Astrocyte (in vitro differentiated cells and primary cell): ENCODE results near the gene ARL15.

Experiments
- EZH2 ChIP-seq: IDR thresholded peaks from 2 replicates; pipeline ENCODE4 v1.6.1; 2012; ENCODE audit warnings: mild to moderate bottlenecking, low read length, inconsistent platforms; ENCODE audit not compliant: insufficient read depth
- TF ChIP-seq, protein P1 (sequence below): IDR thresholded peaks from 2 replicates; pipeline ENCODE4 v1.5.1; 2011; ENCODE audit warnings: low read depth, mild to moderate bottlenecking, inconsistent platforms, low read length, moderate library complexity; ENCODE audit not compliant: insufficient read depth

DNA sequence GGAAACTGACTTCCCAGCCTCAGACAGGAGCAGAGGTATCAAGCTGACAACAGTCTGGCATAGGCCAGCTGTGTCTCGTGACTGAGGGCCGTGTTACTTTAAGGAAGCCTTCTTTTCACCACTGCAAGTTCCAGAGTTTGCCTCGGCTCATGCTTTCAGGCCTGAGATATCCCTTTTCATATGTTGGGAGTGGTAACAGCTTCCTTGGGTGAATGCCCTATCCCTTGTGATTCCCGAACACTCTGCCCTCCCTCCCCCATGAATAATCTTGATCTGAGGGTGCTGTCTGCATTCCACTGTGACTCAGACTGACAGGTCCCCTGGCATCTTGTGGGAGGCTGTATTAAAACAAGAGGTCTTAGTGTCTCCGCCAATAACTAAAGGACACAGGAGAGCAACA lies 49.7 kb upstream of the ARL15 start:
- TF ChIP-seq, protein P1, sequence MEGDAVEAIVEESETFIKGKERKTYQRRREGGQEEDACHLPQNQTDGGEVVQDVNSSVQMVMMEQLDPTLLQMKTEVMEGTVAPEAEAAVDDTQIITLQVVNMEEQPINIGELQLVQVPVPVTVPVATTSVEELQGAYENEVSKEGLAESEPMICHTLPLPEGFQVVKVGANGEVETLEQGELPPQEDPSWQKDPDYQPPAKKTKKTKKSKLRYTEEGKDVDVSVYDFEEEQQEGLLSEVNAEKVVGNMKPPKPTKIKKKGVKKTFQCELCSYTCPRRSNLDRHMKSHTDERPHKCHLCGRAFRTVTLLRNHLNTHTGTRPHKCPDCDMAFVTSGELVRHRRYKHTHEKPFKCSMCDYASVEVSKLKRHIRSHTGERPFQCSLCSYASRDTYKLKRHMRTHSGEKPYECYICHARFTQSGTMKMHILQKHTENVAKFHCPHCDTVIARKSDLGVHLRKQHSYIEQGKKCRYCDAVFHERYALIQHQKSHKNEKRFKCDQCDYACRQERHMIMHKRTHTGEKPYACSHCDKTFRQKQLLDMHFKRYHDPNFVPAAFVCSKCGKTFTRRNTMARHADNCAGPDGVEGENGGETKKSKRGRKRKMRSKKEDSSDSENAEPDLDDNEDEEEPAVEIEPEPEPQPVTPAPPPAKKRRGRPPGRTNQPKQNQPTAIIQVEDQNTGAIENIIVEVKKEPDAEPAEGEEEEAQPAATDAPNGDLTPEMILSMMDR = no peak
- no peak for TF ChIP-seq EZH2
